Parathyroid adenoma (tissue), 2 donors: ENCODE results near the gene SFMBT2.
A peak's percentile ranks its signal among the peaks of the same experiment; 100 is the strongest.

Source experiments
- H2AFZ ChIP-seq: fragments of 300-600 bp; sonication (generic); one replicate; pipeline ENCODE4 v1.7.0; 2017; ENCODE audit warnings: antibody characterized with exemption, mild to moderate bottlenecking
- H3K27ac ChIP-seq: fragments of 300-600 bp; sonication (generic); one replicate; pipeline ENCODE4 v1.7.0; 2017
- H3K27me3 ChIP-seq: fragments of 300-600 bp; sonication (generic); one replicate; pipeline ENCODE4 v1.7.0; 2017; ENCODE audit warnings: low read length; ENCODE audit not compliant: control insufficient read depth, insufficient read depth
- H3K36me3 ChIP-seq: fragments of 300-600 bp; sonication (generic); one replicate; pipeline ENCODE4 v1.7.0; 2017; ENCODE audit warnings: low read length; ENCODE audit not compliant: control insufficient read depth, insufficient read depth
- H3K4me1 ChIP-seq: fragments of 300-600 bp; sonication (generic); one replicate; pipeline ENCODE4 v1.7.0; 2017; ENCODE audit warnings: control low read depth
- H3K4me2 ChIP-seq: fragments of 300-600 bp; sonication (generic); one replicate; pipeline ENCODE4 v1.7.0; 2017; ENCODE audit warnings: low read length
- H3K4me3 ChIP-seq: fragments of 300-600 bp; sonication (generic); one replicate; pipeline ENCODE4 v1.7.0; 2017; ENCODE audit warnings: low read depth, low read length
- H3K79me2 ChIP-seq: fragments of 300-600 bp; sonication (generic); one replicate; pipeline ENCODE4 v1.7.0; 2017; ENCODE audit warnings: control low read depth
- H3K9ac ChIP-seq: fragments of 300-600 bp; sonication (generic); one replicate; pipeline ENCODE4 v1.7.0; 2017; ENCODE audit warnings: mild to moderate bottlenecking
- H3K9me3 ChIP-seq: fragments of 300-600 bp; sonication (generic); one replicate; pipeline ENCODE4 v1.7.0; 2017; ENCODE audit warnings: low read length; ENCODE audit not compliant: control insufficient read depth
- TF ChIP-seq, protein P1 (sequence below): fragments of 300-600 bp; sonication (generic); IDR thresholded peaks from one replicate; pipeline ENCODE4 v1.7.0; 2017; ENCODE audit warnings: antibody characterized with exemption, mild to moderate bottlenecking
- donor health status: primary hyperparathyroidism.

The SFMBT2 gene

DNA sequence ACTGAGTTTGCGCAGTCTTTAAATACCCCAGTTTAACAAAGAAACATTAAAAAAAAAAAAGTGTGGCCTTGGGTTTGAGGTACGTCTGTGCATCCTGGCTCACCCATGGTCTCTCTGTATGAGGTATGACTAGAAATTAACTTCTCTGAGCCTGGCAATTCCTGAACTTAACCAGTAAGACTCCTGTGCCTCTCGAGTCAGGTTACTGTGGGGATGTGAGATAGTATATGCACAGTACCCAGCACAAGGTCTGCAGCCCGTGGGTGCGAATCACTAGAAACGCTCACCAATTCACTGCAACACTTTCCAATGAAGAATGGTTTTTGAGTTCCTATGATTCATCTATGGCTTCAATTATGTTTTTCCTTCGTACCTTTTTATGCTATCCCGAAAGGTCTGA is 149.9 kb downstream of the SFMBT2 start:
- Histone ChIP-seq H2AFZ (no peak overlapping the region), H3K36me3 (no peaks in the 10 kb centered on the region), H3K9me3 (no peaks in the 10 kb centered on the region), H3K4me3 (no peak overlapping the region), H3K4me1 (no peaks in the 10 kb centered on the region), H3K27me3 (no peaks in the 10 kb centered on the region), H3K79me2 (no peaks in the 10 kb centered on the region), H3K27ac (no peak overlapping the region), H3K9ac (no peak overlapping the region), H3K4me2 (no peak overlapping the region)
- TF ChIP-seq, protein P1, sequence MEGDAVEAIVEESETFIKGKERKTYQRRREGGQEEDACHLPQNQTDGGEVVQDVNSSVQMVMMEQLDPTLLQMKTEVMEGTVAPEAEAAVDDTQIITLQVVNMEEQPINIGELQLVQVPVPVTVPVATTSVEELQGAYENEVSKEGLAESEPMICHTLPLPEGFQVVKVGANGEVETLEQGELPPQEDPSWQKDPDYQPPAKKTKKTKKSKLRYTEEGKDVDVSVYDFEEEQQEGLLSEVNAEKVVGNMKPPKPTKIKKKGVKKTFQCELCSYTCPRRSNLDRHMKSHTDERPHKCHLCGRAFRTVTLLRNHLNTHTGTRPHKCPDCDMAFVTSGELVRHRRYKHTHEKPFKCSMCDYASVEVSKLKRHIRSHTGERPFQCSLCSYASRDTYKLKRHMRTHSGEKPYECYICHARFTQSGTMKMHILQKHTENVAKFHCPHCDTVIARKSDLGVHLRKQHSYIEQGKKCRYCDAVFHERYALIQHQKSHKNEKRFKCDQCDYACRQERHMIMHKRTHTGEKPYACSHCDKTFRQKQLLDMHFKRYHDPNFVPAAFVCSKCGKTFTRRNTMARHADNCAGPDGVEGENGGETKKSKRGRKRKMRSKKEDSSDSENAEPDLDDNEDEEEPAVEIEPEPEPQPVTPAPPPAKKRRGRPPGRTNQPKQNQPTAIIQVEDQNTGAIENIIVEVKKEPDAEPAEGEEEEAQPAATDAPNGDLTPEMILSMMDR: no peak

DNA sequence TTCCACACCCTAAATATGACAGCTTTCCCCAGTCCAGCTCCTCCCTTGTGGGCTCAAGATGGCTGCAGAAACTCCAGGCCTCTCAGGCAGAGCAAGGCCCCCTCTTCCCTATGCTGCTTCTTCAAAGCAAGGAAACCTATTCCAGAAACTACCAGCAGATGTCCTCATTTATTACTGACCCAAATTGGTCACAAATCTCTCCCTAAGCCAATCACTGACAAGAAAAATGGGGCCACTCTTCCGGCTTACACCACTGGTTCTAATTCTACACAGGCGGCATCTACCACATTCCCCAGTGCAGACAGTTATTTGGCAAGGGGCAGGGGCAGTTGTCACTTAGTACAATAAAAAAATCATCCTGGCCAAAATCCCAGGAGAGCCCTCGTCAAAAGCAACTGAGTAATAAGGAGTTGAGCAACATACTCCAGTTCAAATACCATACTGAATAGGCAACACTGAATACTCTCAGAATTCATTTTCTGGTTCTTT is 150.4 kb downstream of the SFMBT2 start:
- no peak overlapping the region for H2AFZ ChIP-seq
- H3K4me1 ChIP-seq: no peaks in the 10 kb centered on the region
- no peak overlapping the region for H3K9ac ChIP-seq
- H3K79me2 ChIP-seq: no peaks in the 10 kb centered on the region
- no peaks in the 10 kb centered on the region for H3K27me3 ChIP-seq
- no peak overlapping the region for H3K4me2 ChIP-seq
- no peak overlapping the region for H3K27ac ChIP-seq
- no peaks in the 10 kb centered on the region for H3K36me3 ChIP-seq
- H3K9me3 ChIP-seq: no peaks in the 10 kb centered on the region
- no peak overlapping the region for H3K4me3 ChIP-seq
- TF ChIP-seq, protein P1: peak; percentile 82

DNA sequence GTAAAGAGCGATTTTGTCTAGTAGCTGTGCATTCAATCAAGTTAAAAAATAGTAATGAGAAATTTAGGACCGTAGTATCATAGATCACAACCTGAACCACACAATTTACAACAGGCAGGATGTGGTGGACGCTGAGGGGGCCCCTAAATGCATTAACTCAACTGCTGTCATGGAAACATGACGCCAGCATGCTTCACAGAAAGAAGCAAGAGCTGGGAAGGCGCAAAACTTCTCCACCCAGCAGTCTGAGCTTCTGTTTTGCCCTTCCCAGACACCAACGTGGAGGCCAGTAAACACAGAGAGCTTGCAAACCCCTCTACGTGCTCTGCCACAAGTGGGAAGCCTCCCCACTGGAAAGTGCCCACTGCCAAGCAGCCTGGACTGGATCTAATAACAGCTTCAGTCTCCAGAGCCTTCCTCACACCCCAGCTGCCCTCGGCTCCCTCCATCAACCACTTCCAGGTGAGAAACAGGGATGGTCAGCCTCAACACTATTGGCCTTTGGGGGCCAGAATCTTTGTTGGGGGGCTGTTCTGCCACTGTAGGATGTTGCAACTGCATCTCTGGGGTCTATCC is 151.8 kb downstream of the SFMBT2 start:
- no peaks in the 10 kb centered on the region for H3K27me3 ChIP-seq
- TF ChIP-seq, protein P1: no peak
- no peak overlapping the region for H3K4me2 ChIP-seq
- no peaks in the 10 kb centered on the region for H3K36me3 ChIP-seq
- no peak overlapping the region for H3K4me3 ChIP-seq
- H3K27ac ChIP-seq: no peak overlapping the region
- H2AFZ ChIP-seq: no peak overlapping the region
- no peak overlapping the region for H3K9ac ChIP-seq
- H3K79me2 ChIP-seq: no peaks in the 10 kb centered on the region
- H3K9me3 ChIP-seq: no peaks in the 10 kb centered on the region
- H3K4me1 ChIP-seq: no peaks in the 10 kb centered on the region

DNA sequence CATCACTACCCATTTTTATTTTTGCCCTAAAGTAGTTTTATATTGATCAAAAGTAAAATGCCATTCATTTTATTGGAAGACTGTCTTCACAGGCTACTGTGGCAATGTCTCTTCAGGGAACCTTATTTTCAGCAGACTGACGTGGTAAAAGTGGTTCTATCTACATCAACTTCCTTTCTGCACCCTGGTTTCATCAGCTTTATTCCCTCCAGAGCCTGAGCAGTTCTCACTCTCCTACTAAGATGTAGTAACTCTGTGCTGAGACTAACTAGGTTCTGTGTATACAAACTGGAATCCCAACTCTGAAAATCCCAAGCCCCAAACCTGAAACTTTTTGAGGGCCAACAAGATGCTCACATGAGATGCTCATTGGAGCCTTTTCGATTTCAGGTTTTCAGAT is 155.3 kb downstream of the SFMBT2 start:
- no peak overlapping the region for H3K4me2 ChIP-seq
- no peak overlapping the region for H3K9ac ChIP-seq
- H3K27ac ChIP-seq: no peak overlapping the region
- TF ChIP-seq, protein P1: no peak
- H3K27me3 ChIP-seq: no peaks in the 10 kb centered on the region
- H2AFZ ChIP-seq: no peak overlapping the region
- H3K4me1 ChIP-seq: no peaks in the 10 kb centered on the region
- no peaks in the 10 kb centered on the region for H3K9me3 ChIP-seq
- no peak overlapping the region for H3K4me3 ChIP-seq
- H3K36me3 ChIP-seq: no peaks in the 10 kb centered on the region
- no peaks in the 10 kb centered on the region for H3K79me2 ChIP-seq
